Thyroid gland (tissue), 4 donors: Measurements from ENCODE around the gene COL16A1. TPM values are rescaled to one million over a fixed set of nuclear protein-coding genes. Genes with fewer than 3 reads are reported as not detected.

Experiments
- DNase-seq, 2 donors: peaks; one replicate each; pipeline ENCODE4 v3.0.0-alpha.2; 2019
- H3K27ac ChIP-seq, 3 donors: fragments of 200-600 bp; sonication (generic); 1 replicate in 2 of 3; 2 replicates in 1 of 3; pipeline ENCODE4 v1.5.1; 2016 to 2019; ENCODE audit warnings: mild to moderate bottlenecking in 1 of 3, moderate library complexity in 1 of 3
- H3K27me3 ChIP-seq: fragments of 200-600 bp; sonication (generic); one replicate; pipeline ENCODE4 v1.5.1; 2019
- H3K36me3 ChIP-seq, 2 donors: fragments of 200-600 bp; sonication (generic); one replicate each; pipeline ENCODE4 v1.5.1; 2016 to 2019
- H3K4me1 ChIP-seq, 2 donors: fragments of 200-600 bp; sonication (generic); one replicate each; pipeline ENCODE4 v1.5.1; 2017 to 2019
- H3K4me3 ChIP-seq, 3 donors: fragments of 200-600 bp; sonication (generic); replicated peaks in 1 of 3; 1 replicate in 2 of 3; 2 replicates in 1 of 3; pipeline ENCODE4 v1.5.1; 2016; ENCODE audit warnings: mild to moderate bottlenecking in 1 of 3
- H3K9me3 ChIP-seq: fragments of 200-600 bp; sonication (generic); one replicate; pipeline ENCODE4 v1.5.1; 2017
- CTCF ChIP-seq, 6 experiments: fragments of 200-600 bp in 3 of 6; fragments of 450-650 bp in 3 of 6; sonication (generic) in 3 of 6; IDR thresholded peaks; one replicate each; pipeline ENCODE4 v1.5.1; 2016 to 2019; ENCODE audit warnings: antibody characterized with exemption in 6 of 6, mild to moderate bottlenecking in 2 of 6, inconsistent platforms in 1 of 6, moderate library complexity in 1 of 6
- POLR2A ChIP-seq, 2 donors: fragments of 450-650 bp; IDR thresholded peaks; one replicate each; pipeline ENCODE4 v1.6.1; 2017; ENCODE audit warnings: antibody characterized with exemption in 2 of 2, mild to moderate bottlenecking in 2 of 2, moderate library complexity in 1 of 2
- WGBS, 2 donors: methylation state at CpG; one replicate each; pipeline ENCODE4 v1.1.5; 2017; 5-methylcytosine and 5-hydroxymethylcytosine counted together
- intact Hi-C: fragments of 100-400 bp; cut with DNase I; formaldehyde crosslinking; loops from one replicate; pipeline ENCODE4 v1.15.1; 2023
- total RNA-seq, 4 donors: library from RNA; depleted of rRNA; stranded (reverse); fragments of >200 nt; gene quantifications; one replicate each; pipeline ENCODE4 v1.2.3, GENCODE V29; 2016

COL16A1 gene
- total RNA-seq, 4 donors from 2014 or later: 61.3 to 121 (median 97.1) TPM

- DNase-seq: no peak
- peak overlapping the region; percentile 80 to 88 (median 81) for H3K27ac ChIP-seq
- H3K4me1 ChIP-seq: peaks cover 48 to 71% of the 10 kb centered on the region in 2 donors
- H3K9me3 ChIP-seq: no peaks in the 10 kb centered on the region
- H3K36me3 ChIP-seq: no peaks in the 10 kb centered on the region
- 55 to 56% methylated on average over 6 to 7 of the region's 7 CpGs for WGBS, 2 donors
- intact Hi-C loops: loop anchor here (5.0 to 10.0 kb wide), 2 partner anchors 38 to 295 kb away; no protein-coding TSS in a partner anchor
- TF ChIP-seq POLR2A (IDR thresholded peaks at IDR 0.05) (no peak), CTCF (IDR thresholded peaks at IDR 0.05) (no peak)
- H3K27me3 ChIP-seq: no peaks in the 10 kb centered on the region
- no peak overlapping the region for H3K4me3 ChIP-seq
Observed at GRCh38 chr1:31669433-31669785, 34.4 kb downstream of the COL16A1 start.

- H3K4me1 ChIP-seq: peaks cover 53 to 77% of the 10 kb centered on the region in 2 donors
- no peaks in the 10 kb centered on the region for H3K36me3 ChIP-seq
- H3K4me3 ChIP-seq: no peak overlapping the region
- H3K27ac ChIP-seq: peak overlapping the region in 2 of 3 donors; percentile 80 to 88
- TF ChIP-seq POLR2A (IDR thresholded peaks at IDR 0.05): no peak
- no peak for TF ChIP-seq CTCF (IDR thresholded peaks at IDR 0.05)
- H3K27me3 ChIP-seq: no peaks in the 10 kb centered on the region
- H3K9me3 ChIP-seq: no peaks in the 10 kb centered on the region
- DNase-seq: no peak
- intact Hi-C loops: loop anchor here (5.0 to 10.0 kb wide), 2 partner anchors 39 to 296 kb away; no protein-coding TSS in a partner anchor
- 70 to 76% methylated on average over 6 to 7 of the region's 11 CpGs for WGBS, 2 donors
Observed at GRCh38 chr1:31668303-31668883, 35.4 kb downstream of the COL16A1 start.

- no peak overlapping the region for H3K4me3 ChIP-seq
- H3K9me3 ChIP-seq: no peaks in the 10 kb centered on the region
- no peaks in the 10 kb centered on the region for H3K36me3 ChIP-seq
- 90 to 92% methylated on average over 13 to 18 of the region's 19 CpGs for WGBS, 2 donors
- DNase-seq: peak in 1 of 2 donors; percentile 46
- TF ChIP-seq CTCF (IDR thresholded peaks at IDR 0.05) (no peak), POLR2A (IDR thresholded peaks at IDR 0.05) (no peak)
- peaks cover 53 to 77% of the 10 kb centered on the region in 2 donors for H3K4me1 ChIP-seq
- no peaks in the 10 kb centered on the region for H3K27me3 ChIP-seq
- peak overlapping the region; percentile 90 to 95 (median 94) for H3K27ac ChIP-seq
- intact Hi-C loops: loop anchor here (5.0 to 10.0 kb wide), 2 partner anchors 40 to 298 kb away; no protein-coding TSS in a partner anchor
Observed at GRCh38 chr1:31667065-31667785, 36.6 kb downstream of the COL16A1 start.

GRCh38 chr1:31666263-31666963 is 37.4 kb downstream of the COL16A1 start:
- WGBS, 2 donors: 40 to 42% methylated on average over 10 of the region's 10 CpGs
- peak; percentile 80 to 82 for DNase-seq
- H3K27ac ChIP-seq: peak overlapping the region; percentile 90 to 95 (median 94)
- peaks cover 0 to 1% of the 10 kb centered on the region in 2 donors for H3K36me3 ChIP-seq
- no peaks in the 10 kb centered on the region for H3K9me3 ChIP-seq
- no peaks in the 10 kb centered on the region for H3K27me3 ChIP-seq
- TF ChIP-seq CTCF (IDR thresholded peaks at IDR 0.05) (peak in 1 of 6 experiments; percentile 22), POLR2A (IDR thresholded peaks at IDR 0.05) (peak in 1 of 2 donors; percentile 32)
- H3K4me1 ChIP-seq: peaks cover 53 to 78% of the 10 kb centered on the region in 2 donors
- intact Hi-C loops: loop anchor here (5.0 to 10.0 kb wide), 2 partner anchors 41 to 298 kb away; no protein-coding TSS in a partner anchor
- H3K4me3 ChIP-seq: no peak overlapping the region
